GM12878 (cell line): ENCODE measurements around the gene HMGB1. TPM values are rescaled to one million over a fixed set of nuclear protein-coding genes. Genes with fewer than 3 reads are reported as not detected.

Experiments
- BCL11A ChIP-seq: IDR thresholded peaks from 2 replicates; pipeline ENCODE4 v1.6.1; 2011; ENCODE audit warnings: low read depth, low read length
- BCL3 ChIP-seq: IDR thresholded peaks from 2 replicates; pipeline ENCODE4 v1.6.1; 2011; ENCODE audit warnings: borderline replicate concordance, low read depth, mild to moderate bottlenecking, moderate library complexity, low read length; ENCODE audit not compliant: insufficient read depth, poor library complexity, severe bottlenecking
- EZH2 ChIP-seq: IDR thresholded peaks from 2 replicates; pipeline ENCODE4 v1.6.1; 2012; ENCODE audit warnings: low read depth, mild to moderate bottlenecking, control low read depth, inconsistent platforms, low read length, borderline replicate concordance; ENCODE audit not compliant: control insufficient read depth
- IRF4 ChIP-seq: IDR thresholded peaks from 2 replicates; pipeline ENCODE4 v1.6.1; 2011; ENCODE audit warnings: low read depth, low read length
- MEF2A ChIP-seq: IDR thresholded peaks from 2 replicates; pipeline ENCODE4 v1.6.1; 2011; ENCODE audit warnings: low read depth, mild to moderate bottlenecking, low read length, moderate library complexity; ENCODE audit not compliant: insufficient read depth
- MEF2B ChIP-seq: fragments of 450-650 bp; IDR thresholded peaks from 2 replicates; pipeline ENCODE4 v1.6.1; 2018; ENCODE audit warnings: mild to moderate bottlenecking, moderate library complexity; ENCODE audit not compliant: partially characterized antibody, poor library complexity, severe bottlenecking
- NR2C1 ChIP-seq: fragments of 450-650 bp; IDR thresholded peaks from 2 replicates; pipeline ENCODE4 v1.6.1; 2017; ENCODE audit warnings: antibody characterized with exemption, mild to moderate bottlenecking, moderate library complexity
- NR2F1 ChIP-seq: fragments of 450-650 bp; conservative IDR thresholded peaks from 2 replicates; pipeline ENCODE4 v1.6.1; 2017; ENCODE audit warnings: mild to moderate bottlenecking
- POLR2AphosphoS5 ChIP-seq: IDR thresholded peaks from 2 replicates; pipeline ENCODE4 v1.6.1; 2011; ENCODE audit warnings: mild to moderate bottlenecking, low read length, inconsistent platforms
- RAD21 ChIP-seq: IDR thresholded peaks from 2 replicates; pipeline ENCODE4 v1.6.1; 2011; ENCODE audit warnings: mild to moderate bottlenecking, low read depth, low read length, moderate library complexity; ENCODE audit not compliant: insufficient read depth
- RCOR1 ChIP-seq: conservative IDR thresholded peaks from 2 replicates; pipeline ENCODE4 v1.6.1; 2012; ENCODE audit warnings: low read depth, low read length, improper control_type of control experiment
- RELA ChIP-seq: fragments of 450-650 bp; IDR thresholded peaks from 2 replicates; pipeline ENCODE4 v1.8.0; 2014; ENCODE audit warnings: borderline replicate concordance; ENCODE audit not compliant: partially characterized antibody
- TAF1 ChIP-seq: IDR thresholded peaks from 2 replicates; pipeline ENCODE4 v1.6.1; 2011; ENCODE audit warnings: mild to moderate bottlenecking, low read depth, low read length, borderline replicate concordance
- TCF3 ChIP-seq: IDR thresholded peaks from 2 replicates; pipeline ENCODE4 v1.6.1; 2012; ENCODE audit warnings: low read depth, mild to moderate bottlenecking, low read length, borderline replicate concordance; ENCODE audit not compliant: insufficient read depth
- polyA plus RNA-seq, 11 experiments: library from polyadenylated mRNA; depleted of rRNA in 4 of 11; unstranded in 6 of 11; stranded (reverse) in 5 of 11; fragments of >200 nt; fragmentation: Nextera tagmentation in 4 of 11; fragmentation: Illumina TruSeq in 1 of 11; extraction: Ambion mirVana in 4 of 11; extraction: Trizol in 1 of 11; gene quantifications; 1 replicate in 1 of 11; 2 replicates in 10 of 11; pipeline versions ENCODE4 v1.2.1 to v1.2.3, GENCODE V29; 2011 to 2016; ENCODE audit warnings: inconsistent platforms in 2 of 11, missing spikeins in 2 of 11, low read depth in 1 of 11
- total RNA-seq, 4 experiments: library from RNA; depleted of rRNA in 3 of 4; stranded (reverse); fragments of >200 nt in 3 of 4; fragmentation: Illumina TruSeq in 1 of 4; extraction: Trizol in 1 of 4; gene quantifications; 2 replicates each; pipeline versions ENCODE4 v1.2.1 to v1.2.3, GENCODE V29; 2013 to 2021
- TF ChIP-seq, protein P1 (sequence below): IDR thresholded peaks from 2 replicates; pipeline ENCODE4 v1.6.1; 2012; ENCODE audit warnings: low read length, inconsistent platforms
- TF ChIP-seq, protein P2 (sequence below): fragments of 450-650 bp; IDR thresholded peaks from 2 replicates; pipeline ENCODE4 v1.6.1; 2018; ENCODE audit warnings: mild to moderate bottlenecking, low read depth, moderate library complexity; ENCODE audit not compliant: partially characterized antibody
- TF ChIP-seq, protein P3 (sequence below): fragments of 450-650 bp; IDR thresholded peaks from 2 replicates; pipeline ENCODE4 v1.6.1; 2017; ENCODE audit warnings: mild to moderate bottlenecking, moderate library complexity

The HMGB1 gene
- total and polyA plus RNA-seq, 10 of the 15 experiments (the other 5 are each of a cell fraction or from before 2014, with no cell fraction given): 365 to 2,529 (median 1,396) TPM

GRCh38 chr13:30429721-30430694, 35.7 kb downstream of the HMGB1 start (continued):
- TF ChIP-seq, protein P1, sequence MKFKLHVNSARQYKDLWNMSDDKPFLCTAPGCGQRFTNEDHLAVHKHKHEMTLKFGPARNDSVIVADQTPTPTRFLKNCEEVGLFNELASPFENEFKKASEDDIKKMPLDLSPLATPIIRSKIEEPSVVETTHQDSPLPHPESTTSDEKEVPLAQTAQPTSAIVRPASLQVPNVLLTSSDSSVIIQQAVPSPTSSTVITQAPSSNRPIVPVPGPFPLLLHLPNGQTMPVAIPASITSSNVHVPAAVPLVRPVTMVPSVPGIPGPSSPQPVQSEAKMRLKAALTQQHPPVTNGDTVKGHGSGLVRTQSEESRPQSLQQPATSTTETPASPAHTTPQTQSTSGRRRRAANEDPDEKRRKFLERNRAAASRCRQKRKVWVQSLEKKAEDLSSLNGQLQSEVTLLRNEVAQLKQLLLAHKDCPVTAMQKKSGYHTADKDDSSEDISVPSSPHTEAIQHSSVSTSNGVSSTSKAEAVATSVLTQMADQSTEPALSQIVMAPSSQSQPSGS: peak; percentile 50; the same call in 1 of the 2 replicates
- TF ChIP-seq RCOR1: no peak
- no peak for TF ChIP-seq NR2F1
- TF ChIP-seq TAF1: no peak
- peak; percentile 37 for TF ChIP-seq BCL3
- TF ChIP-seq MEF2A: peak; percentile 95
- TF ChIP-seq, protein P2, sequence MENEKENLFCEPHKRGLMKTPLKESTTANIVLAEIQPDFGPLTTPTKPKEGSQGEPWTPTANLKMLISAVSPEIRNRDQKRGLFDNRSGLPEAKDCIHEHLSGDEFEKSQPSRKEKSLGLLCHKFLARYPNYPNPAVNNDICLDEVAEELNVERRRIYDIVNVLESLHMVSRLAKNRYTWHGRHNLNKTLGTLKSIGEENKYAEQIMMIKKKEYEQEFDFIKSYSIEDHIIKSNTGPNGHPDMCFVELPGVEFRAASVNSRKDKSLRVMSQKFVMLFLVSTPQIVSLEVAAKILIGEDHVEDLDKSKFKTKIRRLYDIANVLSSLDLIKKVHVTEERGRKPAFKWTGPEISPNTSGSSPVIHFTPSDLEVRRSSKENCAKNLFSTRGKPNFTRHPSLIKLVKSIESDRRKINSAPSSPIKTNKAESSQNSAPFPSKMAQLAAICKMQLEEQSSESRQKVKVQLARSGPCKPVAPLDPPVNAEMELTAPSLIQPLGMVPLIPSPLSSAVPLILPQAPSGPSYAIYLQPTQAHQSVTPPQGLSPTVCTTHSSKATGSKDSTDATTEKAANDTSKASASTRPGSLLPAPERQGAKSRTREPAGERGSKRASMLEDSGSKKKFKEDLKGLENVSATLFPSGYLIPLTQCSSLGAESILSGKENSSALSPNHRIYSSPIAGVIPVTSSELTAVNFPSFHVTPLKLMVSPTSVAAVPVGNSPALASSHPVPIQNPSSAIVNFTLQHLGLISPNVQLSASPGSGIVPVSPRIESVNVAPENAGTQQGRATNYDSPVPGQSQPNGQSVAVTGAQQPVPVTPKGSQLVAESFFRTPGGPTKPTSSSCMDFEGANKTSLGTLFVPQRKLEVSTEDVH: no peak
- TF ChIP-seq IRF4: peak; percentile 69; the same call in 1 of the 2 replicates
- no peak for TF ChIP-seq NR2C1
- TF ChIP-seq RELA: no peak
- TF ChIP-seq POLR2AphosphoS5: no peak
- peak; percentile 55 for TF ChIP-seq MEF2B
- TF ChIP-seq BCL11A: peak; percentile 56; the same call in 1 of the 2 replicates
- no peak for TF ChIP-seq TCF3
- TF ChIP-seq EZH2: no peak
- TF ChIP-seq, protein P3, sequence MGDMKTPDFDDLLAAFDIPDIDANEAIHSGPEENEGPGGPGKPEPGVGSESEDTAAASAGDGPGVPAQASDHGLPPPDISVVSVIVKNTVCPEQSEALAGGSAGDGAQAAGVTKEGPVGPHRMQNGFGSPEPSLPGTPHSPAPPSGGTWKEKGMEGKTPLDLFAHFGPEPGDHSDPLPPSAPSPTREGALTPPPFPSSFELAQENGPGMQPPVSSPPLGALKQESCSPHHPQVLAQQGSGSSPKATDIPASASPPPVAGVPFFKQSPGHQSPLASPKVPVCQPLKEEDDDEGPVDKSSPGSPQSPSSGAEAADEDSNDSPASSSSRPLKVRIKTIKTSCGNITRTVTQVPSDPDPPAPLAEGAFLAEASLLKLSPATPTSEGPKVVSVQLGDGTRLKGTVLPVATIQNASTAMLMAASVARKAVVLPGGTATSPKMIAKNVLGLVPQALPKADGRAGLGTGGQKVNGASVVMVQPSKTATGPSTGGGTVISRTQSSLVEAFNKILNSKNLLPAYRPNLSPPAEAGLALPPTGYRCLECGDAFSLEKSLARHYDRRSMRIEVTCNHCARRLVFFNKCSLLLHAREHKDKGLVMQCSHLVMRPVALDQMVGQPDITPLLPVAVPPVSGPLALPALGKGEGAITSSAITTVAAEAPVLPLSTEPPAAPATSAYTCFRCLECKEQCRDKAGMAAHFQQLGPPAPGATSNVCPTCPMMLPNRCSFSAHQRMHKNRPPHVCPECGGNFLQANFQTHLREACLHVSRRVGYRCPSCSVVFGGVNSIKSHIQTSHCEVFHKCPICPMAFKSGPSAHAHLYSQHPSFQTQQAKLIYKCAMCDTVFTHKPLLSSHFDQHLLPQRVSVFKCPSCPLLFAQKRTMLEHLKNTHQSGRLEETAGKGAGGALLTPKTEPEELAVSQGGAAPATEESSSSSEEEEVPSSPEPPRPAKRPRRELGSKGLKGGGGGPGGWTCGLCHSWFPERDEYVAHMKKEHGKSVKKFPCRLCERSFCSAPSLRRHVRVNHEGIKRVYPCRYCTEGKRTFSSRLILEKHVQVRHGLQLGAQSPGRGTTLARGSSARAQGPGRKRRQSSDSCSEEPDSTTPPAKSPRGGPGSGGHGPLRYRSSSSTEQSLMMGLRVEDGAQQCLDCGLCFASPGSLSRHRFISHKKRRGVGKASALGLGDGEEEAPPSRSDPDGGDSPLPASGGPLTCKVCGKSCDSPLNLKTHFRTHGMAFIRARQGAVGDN: no peak
- 0 out of 2 replicates have a peak, but pooled peaks have one; percentile 1 for TF ChIP-seq RAD21
